ENCODE measurements around the gene SLC39A13. TPM values are rescaled to one million over a fixed set of nuclear protein-coding genes. Genes with fewer than 3 reads are reported as not detected.

SLC39A13 gene
- total RNA-seq, 1 experiment from 2014 or later, result 51.1 TPM

DNA sequence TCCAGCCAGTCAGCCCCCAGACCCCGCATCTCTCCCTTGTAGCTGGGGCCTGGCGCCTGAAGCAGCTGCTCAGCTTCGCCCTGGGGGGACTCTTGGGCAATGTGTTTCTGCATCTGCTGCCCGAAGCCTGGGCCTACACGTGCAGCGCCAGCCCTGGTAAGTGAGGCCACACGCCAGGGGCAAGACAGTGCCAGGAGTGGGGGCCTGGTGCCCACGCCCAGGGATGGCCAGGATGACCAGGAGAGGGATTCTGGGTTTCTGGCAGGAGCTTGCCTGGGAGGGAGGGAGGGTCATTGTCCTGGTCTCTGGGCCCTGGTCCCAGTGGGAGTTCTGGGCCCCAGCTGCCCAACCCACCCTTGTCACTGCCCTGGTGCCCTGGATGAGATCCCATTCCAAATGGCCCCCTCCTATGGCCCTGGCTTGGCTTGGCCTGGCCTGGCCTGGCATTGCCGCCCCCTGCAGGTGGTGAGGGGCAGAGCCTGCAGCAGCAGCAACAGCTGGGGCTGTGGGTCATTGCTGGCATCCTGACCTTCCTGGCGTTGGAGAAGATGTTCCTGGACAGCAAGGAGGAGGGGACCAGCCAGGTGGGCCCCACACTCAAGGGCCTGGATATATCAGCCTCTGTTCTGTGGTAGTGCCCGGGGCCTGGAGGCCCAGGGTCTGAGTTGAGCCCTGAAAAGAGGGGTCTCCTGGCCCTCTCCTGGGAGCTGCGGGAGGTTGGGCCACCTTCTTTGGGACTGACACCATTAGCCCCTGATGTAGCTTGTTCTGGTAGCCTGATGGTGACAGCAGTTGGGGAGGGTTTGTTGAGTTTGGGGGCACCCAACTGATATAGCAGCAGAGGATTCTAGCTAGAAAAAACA is 3.7 kb downstream of the SLC39A13 start:
- peak; percentile 76 for DNase-seq
- no peaks in the 10 kb centered on the region for H3K9me3 ChIP-seq
- H3K27me3 ChIP-seq, result no peaks in the 10 kb centered on the region
- H3K36me3 ChIP-seq, result peaks cover 59% of the 10 kb centered on the region
- H3K4me3 ChIP-seq, result no peak overlapping the region

DNA sequence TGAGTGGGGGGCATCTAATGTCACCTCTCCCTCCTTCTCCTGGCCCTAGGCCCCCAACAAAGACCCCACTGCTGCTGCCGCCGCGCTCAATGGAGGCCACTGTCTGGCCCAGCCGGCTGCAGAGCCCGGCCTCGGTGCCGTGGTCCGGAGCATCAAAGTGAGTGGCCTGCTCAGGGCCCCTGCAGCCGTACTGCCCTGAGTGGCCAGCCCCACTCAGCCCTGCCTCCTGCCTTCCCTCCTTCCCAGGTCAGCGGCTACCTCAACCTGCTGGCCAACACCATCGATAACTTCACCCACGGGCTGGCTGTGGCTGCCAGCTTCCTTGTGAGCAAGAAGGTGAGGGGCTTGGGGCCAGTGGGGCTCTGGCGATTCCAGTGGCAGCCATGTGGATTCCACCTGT is 5.0 kb downstream of the SLC39A13 start:
- Histone ChIP-seq H3K9me3 (no peaks in the 10 kb centered on the region), H3K27me3 (no peaks in the 10 kb centered on the region), H3K4me3 (no peak overlapping the region), H3K36me3 (peaks cover 71% of the 10 kb centered on the region)
- DNase-seq, result no peak

DNA sequence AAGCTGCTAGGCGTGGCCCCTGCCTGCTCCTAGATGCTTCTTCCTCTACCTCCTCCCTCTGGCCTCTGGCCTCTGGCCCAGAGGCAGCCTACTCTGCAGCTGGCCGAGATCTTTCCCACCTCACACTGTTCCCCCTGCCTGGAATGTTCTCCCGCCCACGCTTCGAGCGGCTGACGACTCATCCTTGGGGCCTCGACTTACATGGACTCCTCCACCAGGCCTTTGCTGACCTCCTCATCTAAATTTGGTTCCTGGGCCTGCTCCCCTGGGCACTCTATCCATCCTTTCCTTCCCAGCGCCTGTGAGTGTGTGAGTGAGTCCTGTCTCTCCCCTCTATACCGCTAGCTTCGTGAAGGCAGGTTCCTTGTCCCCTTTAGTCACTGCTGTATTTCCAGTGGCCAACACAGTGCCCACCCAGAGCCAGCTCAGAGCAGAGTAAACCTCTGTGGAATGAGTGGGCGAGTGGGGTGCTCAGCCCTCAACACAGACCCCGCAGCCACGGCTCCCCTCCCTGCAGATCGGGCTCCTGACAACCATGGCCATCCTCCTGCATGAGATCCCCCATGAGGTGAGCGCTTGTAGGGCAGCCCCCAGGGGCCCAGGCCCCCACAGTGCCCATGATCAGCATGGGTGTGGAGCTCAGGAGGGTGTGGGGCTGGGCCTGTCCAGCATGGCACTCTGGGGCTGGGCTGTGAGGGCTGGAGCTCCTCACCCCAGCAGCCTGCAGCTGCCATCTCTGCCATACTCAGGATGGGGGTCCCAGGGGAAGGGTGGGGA is 5.7 kb downstream of the SLC39A13 start:
- Histone ChIP-seq H3K27me3 (no peaks in the 10 kb centered on the region), H3K9me3 (no peaks in the 10 kb centered on the region), H3K36me3 (peaks cover 79% of the 10 kb centered on the region), H3K4me3 (no peak overlapping the region)
- peak; percentile 90 for DNase-seq

DNA sequence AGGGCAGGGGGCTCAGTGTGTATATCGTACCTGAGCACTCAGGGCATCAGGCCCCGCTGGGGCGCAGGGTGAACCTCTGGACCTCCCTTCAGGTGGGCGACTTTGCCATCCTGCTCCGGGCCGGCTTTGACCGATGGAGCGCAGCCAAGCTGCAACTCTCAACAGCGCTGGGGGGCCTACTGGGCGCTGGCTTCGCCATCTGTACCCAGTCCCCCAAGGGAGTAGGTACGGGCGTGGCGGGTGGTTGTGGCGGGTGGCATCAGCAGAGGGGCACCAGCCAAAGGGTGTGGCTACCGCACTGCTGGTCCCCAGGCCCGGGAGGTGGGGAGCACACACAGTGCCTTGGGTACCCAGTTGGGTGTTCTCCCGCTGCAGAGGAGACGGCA is 6.3 kb downstream of the SLC39A13 start:
- DNase-seq, result no peak
- Histone ChIP-seq H3K9me3 (no peaks in the 10 kb centered on the region), H3K27me3 (no peaks in the 10 kb centered on the region), H3K4me3 (no peak overlapping the region), H3K36me3 (peaks cover 82% of the 10 kb centered on the region)

DNA sequence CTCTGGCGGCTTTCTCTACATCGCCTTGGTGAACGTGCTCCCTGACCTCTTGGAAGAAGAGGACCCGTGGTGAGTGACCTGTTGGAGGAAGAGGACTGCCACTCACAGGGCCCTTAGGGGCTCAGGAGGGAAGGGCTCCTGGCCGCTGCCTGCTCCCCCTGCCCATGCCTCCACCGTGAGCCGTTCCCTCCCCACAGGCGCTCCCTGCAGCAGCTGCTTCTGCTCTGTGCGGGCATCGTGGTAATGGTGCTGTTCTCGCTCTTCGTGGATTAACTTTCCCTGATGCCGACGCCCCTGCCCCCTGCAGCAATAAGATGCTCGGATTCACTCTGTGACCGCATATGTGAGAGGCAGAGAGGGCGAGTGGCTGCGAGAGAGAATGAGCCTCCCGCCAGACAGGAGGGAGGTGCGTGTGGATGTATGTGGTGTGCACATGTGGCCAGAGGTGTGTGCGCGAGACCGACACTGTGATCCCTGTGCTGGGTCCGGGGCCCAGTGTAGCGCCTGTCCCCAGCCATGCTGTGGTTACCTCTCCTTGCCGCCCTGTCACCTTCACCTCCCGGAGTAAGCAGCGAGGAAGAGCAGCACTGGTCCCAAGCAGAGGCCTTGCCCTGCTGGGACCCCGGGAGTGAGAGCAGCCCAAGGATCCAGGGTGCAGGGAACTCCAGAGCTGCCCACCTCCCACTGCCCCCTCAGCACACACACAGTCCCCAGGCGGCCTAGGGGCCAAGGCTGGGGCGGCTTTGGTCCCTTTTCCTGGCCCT is 6.9 kb downstream of the SLC39A13 start:
- H3K36me3 ChIP-seq, result peaks cover 84% of the 10 kb centered on the region
- no peaks in the 10 kb centered on the region for H3K27me3 ChIP-seq
- H3K4me3 ChIP-seq, result no peak overlapping the region
- DNase-seq, result no peak
- H3K9me3 ChIP-seq, result no peaks in the 10 kb centered on the region

DNA sequence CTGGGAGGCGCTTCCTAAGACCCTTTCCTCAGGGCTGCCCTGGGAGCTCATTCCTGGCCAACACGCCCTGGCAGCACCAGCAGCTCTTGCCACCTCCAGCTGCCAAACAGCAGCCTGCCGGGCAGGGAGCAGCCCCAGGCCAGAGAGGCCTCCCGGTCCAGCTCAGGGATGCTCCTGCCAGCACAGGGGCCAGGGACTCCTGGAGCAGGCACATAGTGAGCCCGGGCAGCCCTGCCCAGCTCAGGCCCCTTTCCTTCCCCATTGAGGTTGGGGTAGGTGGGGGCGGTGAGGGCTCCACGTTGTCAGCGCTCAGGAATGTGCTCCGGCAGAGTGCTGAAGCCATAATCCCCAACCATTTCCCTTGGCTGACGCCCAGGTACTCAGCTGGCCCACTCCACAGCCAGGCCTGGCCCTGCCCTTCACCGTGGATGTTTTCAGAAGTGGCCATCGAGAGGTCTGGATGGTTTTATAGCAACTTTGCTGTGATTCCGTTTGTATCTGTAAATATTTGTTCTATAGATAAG is 7.6 kb downstream of the SLC39A13 start:
- H3K9me3 ChIP-seq, result no peaks in the 10 kb centered on the region
- peaks cover 84% of the 10 kb centered on the region for H3K36me3 ChIP-seq
- no peaks in the 10 kb centered on the region for H3K27me3 ChIP-seq
- H3K4me3 ChIP-seq, result no peak overlapping the region
- DNase-seq, result peak; percentile 99

DNA sequence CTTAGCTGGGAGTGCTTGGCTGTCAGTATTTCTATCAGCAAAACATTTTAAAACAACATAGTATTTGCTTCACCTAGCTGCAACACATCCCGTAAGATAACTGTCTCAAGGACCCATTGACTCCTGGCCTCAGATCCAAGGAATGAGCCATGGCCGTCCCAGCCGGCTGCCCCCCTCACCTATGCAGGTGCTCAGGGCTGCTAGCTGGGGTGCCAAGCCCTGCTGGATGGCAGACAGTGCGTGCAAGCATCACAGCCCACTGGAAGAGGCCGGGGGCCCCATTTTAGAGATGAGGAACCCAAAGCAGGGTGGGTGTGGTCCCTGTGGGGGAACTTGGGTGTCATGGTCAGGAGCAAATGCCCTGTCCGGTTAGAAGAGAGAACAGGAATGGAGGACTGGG is 9.3 kb downstream of the SLC39A13 start:
- peaks cover 82% of the 10 kb centered on the region for H3K36me3 ChIP-seq
- no peak for DNase-seq

DNA sequence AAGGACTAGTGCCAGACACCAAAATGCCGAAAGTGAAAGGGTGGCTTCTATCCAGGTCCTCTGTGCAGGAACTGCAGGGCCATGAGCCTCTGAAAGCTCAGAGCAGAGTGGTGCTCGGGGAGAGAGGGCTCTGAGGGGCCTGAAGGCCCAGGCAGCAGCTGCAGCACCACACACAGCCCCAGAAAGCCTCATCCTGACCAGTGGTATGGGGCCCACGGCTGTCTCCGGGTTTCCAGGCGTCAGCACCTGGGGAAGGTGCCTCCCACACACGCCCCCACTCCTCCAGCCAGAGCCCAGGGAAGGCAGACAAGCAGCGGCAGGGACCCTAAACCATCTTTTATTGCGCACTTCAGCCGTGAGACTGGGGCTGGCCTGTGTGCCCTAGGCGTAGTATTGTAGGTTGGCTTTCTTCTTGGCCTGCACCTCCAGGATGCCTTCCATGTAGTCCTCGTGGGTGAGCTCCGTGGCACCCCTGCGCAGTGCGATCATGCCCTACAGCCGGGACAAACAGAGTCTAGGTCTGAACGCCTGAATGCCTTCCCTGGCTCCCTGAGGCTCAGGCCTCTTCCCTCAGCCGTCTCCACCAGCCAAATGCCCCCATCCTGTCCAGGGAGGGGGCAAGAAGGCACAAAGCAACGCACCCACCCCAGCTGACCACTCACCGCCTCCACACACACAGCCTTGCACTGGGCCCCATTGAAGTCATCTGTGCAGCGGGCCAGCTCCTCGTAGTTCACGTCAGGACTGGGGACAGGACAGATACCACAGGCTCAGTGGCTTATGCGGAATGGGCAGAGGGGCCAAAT is 10.3 kb downstream of the SLC39A13 start:
- H3K36me3 ChIP-seq, result peaks cover 81% of the 10 kb centered on the region
- no peaks in the 10 kb centered on the region for H3K9me3 ChIP-seq
- no peak for DNase-seq

More for the DNA sequence above, 9.3 kb downstream of the SLC39A13 start:
- Histone ChIP-seq H3K4me3 (no peak overlapping the region), H3K27me3 (no peaks in the 10 kb centered on the region), H3K9me3 (no peaks in the 10 kb centered on the region)

DNA sequence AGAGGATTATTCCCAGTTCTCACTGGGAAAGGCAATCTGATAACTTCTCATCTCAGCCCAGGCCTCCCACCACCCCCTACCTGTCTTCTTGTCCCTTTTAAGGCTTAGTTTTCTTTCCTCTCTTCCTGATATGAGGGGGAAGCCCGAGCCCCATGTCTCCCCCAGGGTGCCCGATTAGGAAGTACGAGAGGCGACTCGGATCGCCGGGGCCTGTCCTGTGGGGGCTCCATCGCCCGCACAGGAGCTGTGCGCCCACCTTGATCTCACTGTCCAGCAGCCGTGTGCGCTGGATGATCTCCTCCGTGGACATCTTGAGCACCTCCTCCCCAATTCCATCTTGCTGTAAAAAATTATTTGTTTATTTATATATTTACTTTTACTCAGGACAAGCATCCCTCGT is 17.2 kb downstream of the SLC39A13 start:
- Histone ChIP-seq H3K4me3 (peak overlapping the region; percentile 100), H3K36me3 (peaks cover 48% of the 10 kb centered on the region), H3K27me3 (no peaks in the 10 kb centered on the region), H3K9me3 (no peaks in the 10 kb centered on the region)
- no peak for DNase-seq

More for the DNA sequence above, 10.3 kb downstream of the SLC39A13 start:
- no peaks in the 10 kb centered on the region for H3K27me3 ChIP-seq
- H3K4me3 ChIP-seq, result no peak overlapping the region

DNA sequence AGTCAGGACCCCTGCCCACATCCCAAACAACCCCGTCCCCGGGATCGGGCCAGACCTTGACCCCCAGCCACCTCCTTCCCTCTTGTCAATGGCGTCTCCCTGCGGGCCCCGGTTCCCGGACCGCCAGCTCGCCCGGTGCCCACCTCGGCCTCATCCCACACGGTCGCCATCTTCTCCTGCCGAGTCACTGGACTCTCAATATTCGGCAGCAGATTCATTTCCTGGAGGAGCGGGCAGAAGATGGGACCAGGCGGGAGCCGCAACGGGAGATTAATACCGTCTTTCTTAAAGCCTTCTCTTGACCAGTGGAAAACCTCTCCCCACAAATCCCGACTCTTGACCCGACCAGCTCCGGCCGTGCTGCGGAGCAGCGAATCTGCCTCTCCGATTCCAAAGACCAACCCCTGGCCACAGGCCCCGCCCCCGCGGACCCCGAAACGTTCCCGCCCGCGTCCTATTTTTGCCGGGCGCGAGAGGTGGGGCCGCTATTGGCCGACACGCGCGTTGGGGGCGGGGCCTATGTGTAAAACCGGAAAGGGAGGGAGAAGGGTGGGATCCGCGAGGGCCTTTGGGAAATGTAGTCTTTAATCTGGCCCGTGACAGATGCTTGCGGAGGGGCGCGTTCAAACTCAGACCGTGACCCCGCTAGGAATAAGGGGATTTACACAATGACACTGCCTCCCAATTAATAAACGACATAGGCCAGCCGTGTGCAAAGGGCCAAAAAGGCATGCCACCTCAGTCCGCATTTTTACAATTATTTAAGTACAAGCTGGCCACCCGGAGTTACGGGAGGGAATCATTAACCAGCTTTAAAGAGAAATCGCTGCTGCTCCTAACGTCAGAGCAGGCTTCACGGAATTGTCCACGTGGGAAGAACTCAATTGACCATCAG is 17.9 kb downstream of the SLC39A13 start, which contains the start of gene PSMC3:
TSS of gene PSMC3 (minus strand) at position 378 of the 895 bp plus-strand sequence. CDS start at position 218, 160 bp downstream.
- H3K4me3 ChIP-seq, result peak within 1 kb of the TSS; percentile 100
- H3K36me3 ChIP-seq, result peaks cover 43% of the 10 kb centered on the region
- no peaks in the 10 kb centered on the region for H3K9me3 ChIP-seq
- DNase-seq, result peak; percentile 96
- H3K27me3 ChIP-seq, result no peaks in the 10 kb centered on the region

DNA sequence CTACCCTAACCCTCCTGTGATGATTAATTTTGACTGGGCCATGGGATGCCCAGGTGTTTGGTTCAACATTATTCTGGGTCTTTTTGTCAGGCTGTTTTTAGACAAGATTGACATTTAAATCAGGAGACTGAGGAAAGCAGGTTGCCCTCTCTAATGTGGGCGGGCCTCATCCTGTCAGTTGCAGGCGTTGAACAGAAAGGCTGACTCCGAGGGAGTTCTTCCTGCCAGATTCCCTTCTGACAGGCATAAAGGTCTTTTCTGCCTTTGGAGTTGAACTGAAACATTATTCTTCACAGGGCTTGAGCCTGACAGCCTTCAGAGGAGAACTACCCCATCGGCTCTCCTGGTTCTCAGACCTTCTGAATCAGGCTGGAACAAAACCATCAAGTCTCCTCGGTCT is 22.1 kb downstream of the SLC39A13 start:
- no peak for DNase-seq
- peaks cover 6% of the 10 kb centered on the region for H3K36me3 ChIP-seq
- no peak overlapping the region for H3K4me3 ChIP-seq
- H3K27me3 ChIP-seq, result no peaks in the 10 kb centered on the region
- no peaks in the 10 kb centered on the region for H3K9me3 ChIP-seq

DNA sequence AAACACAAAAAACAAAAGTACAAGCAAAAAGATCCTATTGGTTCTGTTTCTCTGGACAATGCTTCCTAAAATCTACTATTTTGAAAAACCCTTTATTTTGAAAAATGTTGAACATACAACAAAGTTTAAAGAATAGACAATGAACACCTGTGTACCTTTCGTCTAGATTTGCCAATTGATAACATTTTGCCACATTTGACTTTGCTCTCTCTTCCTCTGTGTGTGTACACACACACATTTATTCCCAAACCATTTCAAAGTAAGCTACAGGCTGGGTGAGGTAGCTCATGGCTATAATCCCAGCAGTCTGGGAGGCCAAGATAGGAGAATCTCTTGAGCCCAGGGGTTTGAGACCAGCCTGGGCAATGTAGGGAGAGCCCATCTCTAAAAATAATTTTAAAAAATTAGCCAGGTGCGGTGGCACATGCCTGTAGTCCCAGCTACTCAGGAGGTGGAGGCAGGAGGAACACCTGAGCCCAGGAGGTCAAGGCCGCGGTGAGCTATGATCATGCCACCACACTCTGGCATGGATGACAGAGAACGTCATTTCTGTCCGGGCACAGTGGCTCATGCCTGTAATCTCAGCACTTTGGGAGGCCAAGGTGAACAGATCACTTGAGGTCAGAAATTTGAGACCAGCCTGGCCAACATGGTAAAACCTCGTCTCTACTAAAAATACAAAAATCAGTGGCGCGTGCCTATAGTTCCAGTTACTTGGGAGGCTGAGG is 23.1 kb downstream of the SLC39A13 start:
- Histone ChIP-seq H3K36me3 (no peaks in the 10 kb centered on the region), H3K4me3 (no peak overlapping the region), H3K9me3 (no peaks in the 10 kb centered on the region), H3K27me3 (no peaks in the 10 kb centered on the region)
- no peak for DNase-seq

DNA sequence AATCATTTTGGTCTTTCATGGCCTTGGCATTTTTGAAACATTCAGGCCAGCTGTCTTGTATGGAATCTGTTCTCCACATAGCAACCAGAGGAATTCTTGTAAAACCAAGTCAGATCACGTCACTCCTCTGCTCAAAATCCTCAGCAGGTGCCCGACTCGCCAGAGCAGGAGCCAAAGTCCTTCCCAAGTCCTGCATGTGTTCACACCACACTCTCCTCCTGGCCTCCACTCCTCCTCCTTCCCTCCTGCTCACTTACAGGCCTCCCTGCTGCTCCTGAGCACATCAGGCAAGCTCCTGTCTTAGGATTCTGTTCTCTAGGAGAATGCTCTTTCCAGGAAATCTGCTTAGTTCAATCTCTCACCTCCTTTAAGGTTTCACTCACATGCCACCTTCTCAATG is 24.8 kb downstream of the SLC39A13 start:
- peak; percentile 65 for DNase-seq
- Histone ChIP-seq H3K9me3 (no peaks in the 10 kb centered on the region), H3K4me3 (no peak overlapping the region), H3K27me3 (no peaks in the 10 kb centered on the region), H3K36me3 (no peaks in the 10 kb centered on the region)

DNA sequence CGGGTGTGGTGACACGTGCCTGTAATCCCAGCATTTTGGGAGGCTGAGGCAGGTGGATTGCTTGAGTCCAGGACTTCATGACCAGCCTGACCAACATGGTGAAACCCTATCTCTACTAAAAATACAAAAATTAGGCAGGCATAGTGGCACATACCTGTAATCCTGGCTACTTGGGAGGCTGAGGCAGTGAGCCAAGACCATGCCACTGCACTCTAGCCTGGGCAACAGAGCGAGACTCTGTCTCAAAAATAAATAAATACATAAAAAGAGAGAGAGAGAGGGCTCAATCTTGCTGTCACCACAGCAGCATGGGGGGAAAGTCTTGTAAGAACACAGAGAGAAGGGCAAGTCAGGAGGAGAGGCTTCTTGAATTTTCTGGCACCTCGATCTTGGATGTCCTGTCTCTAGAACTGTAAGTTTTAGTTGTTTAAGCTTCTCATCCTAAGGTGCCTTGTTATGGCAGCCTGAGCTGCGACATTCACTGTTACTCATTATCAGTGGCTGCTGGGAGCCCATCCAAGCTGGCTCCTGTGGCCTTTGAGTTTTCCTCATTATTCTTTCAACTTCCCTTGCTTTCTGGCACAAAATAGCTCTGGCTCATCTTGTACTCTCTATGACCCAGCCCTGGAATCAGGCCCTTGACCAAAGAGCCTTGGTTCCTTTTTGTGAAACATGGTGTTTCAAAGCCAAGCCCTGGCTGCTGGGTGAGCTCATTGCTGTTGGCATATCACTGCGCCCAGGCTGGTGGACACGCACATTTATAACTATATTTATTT is 25.8 kb downstream of the SLC39A13 start:
- DNase-seq, result peak; percentile 93
- H3K27me3 ChIP-seq, result no peaks in the 10 kb centered on the region
- no peaks in the 10 kb centered on the region for H3K36me3 ChIP-seq
- H3K9me3 ChIP-seq, result no peaks in the 10 kb centered on the region
- H3K4me3 ChIP-seq, result no peak overlapping the region
